Hematopoietic multipotent progenitor cell treated with erythropoietin and hydrocortisone succinate and interleukin-3 and kit ligand, for 4 days (in vitro differentiated cells): Measurements from ENCODE around the gene SERPINE1.
"Not testable (repeated sequence)": the region's sequence is repeated elsewhere in the genome, so short reads cannot be mapped to it uniquely, and the experiment has no call there.

Source experiments
- DNase-seq: peaks from one replicate; pipeline ENCODE4 v3.0.0-alpha.2; 2015

The SERPINE1 gene

DNA sequence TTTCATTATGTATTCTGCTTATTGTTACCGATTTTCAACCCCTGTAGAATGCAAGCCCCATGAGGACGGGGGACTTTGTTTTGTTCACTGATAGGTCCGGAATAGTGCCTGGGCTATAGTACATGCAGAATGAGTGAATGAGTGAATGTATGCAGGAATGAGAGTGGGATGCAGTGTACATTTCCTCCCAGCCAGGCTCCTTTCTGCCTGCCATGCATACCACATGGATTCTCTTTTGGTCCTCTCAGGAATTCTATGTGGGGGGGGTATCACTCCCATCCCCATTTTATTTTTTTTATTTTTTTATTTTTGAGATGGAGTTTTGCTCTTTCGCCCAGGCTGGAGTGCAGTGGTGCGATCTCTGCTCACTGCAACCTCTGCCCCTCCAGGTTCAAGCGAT lies 24.9 kb upstream of the SERPINE1 start:
- DNase-seq: no peak

- not testable (repeated sequence) for DNase-seq
Observed at GRCh38 chr7:101103701-101104100, 23.2 kb upstream of the SERPINE1 start.

GRCh38 chr7:101104193-101104713 lies 22.7 kb upstream of the SERPINE1 start:
- no peak for DNase-seq

DNA sequence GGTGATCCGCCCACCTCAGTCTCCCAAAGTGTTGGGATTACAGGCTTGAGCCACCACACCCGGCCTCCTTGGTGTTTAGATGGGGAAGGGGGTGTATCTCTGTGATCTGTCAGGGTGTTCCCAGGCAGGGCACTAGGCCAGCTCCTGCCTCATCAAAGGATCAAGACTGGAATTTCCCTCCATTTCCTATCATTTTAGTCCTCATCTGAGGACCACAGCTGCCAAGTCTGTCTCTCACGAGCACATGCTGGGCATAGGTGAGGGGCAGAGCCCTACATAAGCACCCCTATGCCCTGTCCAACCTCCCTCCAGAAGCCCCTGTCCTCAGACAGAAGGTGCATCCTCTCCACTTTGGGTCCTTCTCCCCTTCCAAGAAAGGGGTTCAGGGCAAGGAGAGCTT lies 22.1 kb upstream of the SERPINE1 start:
- no peak for DNase-seq

DNA sequence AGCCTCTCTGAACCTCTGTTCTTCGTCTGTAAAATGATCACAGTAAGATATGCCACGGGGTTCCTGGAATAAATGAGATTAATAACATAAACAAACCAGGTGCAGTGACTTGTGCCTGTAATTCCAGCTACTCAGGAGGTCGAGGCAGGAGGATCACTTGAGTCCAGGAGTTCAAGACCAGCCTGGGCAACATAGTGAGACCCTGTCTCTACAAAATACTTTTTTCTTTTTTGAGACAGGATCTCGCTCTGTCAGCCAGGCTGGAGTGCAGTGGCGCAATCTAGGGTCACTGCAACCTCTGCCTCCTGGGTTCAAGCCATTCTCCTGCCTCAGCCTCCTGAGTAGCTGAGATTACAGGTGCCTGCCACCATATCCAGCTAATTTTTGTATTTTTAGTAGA lies 21.7 kb upstream of the SERPINE1 start:
- DNase-seq: not testable (repeated sequence)

DNA sequence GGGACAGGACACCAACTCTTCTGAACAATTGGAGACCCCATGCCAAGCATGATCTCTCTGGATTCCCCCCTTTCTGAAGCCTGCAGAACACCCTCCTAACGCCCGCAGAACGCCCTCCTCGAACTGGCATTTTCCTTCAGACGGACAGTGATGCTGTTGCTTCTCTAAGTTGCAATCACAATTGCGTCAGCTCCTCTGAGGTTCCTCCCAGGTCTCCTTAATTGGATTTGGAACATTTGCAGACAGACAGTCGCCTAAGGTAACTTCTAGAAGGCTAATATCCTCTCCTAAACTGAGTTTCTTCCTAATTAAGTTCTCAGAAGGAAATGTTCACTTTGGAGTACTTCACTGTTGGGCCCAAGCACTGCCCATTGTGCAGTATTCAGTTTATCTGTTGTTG lies 20.5 kb upstream of the SERPINE1 start:
- no peak for DNase-seq

GRCh38 chr7:101108330-101108857 lies 18.5 kb upstream of the SERPINE1 start:
- DNase-seq: peak; percentile 61

DNA sequence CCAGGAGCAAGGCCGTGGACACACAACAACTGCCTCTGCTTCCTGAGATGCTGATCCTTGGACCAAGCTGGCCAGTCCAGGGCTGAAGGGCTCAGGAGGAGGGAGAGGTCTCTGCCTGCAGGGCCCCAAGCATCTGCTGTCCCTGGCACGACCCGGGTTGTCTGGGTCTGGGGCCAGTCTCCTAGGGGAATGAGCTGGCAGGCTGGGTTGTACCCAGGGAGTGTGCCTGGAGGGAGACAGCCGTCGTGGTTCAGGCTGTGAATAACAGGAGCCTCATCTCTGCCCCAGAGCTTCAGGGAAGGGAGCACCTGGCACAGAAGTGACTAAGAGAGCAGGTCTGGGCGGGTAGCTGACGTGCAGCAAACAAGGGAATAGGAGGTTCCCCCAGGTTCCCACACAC lies 17.9 kb upstream of the SERPINE1 start:
- no peak for DNase-seq

DNA sequence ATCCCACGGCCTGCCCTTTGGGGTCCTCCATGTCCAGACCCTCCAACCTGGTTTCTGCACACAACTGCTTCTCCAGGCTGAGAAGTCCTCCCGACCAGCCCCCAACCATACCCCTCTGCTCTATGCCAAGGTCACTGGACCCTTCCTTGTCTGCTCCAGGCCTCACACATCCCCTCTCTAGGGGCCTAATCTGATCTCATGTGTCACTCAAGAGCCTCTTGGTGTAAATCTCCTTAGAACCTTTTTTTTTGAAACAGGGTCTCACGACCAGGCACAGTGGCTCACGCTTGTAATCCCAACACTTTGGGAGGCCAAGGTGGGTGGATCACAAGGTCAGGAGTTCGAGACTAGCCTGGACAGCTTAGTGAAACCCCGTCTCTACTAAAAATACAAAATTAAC lies 17.5 kb upstream of the SERPINE1 start:
- no peak for DNase-seq

GRCh38 chr7:101111261-101111660 lies 15.6 kb upstream of the SERPINE1 start:
- no peak for DNase-seq

DNA sequence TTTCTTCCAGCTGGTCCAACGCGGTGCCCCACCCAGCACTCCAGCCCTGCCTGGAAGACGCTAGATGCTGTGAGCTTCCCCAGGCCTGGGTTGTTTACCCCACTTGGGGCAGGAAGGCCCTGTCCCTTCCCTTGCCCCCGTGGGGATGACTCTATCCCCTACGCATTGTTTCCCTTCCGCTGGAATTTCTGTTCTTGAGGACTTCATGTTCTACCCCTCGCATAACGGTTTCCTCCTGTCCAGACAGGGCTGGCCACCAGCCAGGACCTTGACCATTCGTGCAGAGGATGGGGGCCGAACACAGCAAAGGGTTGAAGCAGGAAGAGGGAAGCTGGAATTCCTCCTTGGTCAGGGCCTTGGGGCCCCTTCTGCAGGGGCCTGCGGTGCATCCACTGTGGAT lies 14.7 kb upstream of the SERPINE1 start:
- DNase-seq: no peak

DNA sequence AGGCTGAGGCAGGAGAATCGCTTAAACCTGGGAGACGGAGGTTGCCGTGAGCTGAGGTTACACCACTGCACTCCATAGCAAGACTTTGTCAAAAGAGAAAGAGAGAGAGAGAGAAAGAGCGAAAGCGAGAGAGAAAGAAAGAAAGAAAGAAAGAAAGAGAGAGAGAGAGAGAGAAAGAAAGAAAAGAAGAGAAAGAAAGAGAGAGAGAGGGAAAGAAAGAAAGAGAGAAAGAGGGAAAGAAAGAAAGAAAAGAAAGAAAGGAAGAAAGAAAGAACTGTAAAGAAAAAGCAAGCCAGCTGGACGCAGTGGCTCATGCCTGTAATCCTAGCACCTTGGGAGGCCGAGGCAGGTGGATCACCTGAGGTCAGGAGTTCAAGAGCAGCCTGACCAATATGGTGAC lies 13.8 kb upstream of the SERPINE1 start:
- not testable (repeated sequence) for DNase-seq

DNA sequence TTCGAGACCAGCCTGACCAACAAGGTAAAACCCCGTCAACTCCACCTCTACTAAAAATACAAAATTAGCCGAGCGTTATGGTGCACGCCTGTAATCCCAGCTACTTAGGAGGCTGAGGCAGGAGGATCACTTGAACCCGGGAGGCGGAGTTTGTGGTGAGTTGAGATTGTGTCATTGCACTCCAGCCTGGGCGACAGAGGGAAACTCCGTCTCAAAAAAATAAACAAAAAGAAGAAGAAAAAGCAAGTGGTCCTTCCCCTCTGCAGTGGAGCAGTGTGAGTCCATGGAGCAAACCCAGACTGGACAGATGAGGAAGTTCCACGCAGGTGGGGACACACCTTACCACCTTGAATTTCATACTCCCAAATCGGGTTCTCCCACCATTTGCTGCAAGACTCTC lies 13.1 kb upstream of the SERPINE1 start:
- DNase-seq: no peak

DNA sequence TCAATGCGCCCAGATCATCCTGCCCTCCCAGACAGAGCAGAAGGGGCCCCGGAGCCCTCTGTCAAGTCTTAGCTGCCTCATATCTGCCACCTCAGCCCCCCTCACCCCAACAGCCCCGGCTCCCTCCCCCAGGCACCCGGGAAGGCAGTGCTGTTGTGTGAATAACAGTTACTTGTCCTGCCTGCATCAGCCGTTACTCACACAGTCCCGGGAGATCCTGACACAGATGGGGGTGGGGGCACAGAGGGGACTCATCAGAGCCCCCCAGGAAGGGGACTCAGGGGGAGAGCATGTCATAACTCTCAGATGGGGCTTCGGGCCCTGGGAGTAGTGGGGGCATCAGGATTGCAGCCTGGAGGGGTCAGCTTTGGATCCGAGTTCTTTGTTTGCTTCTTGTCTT lies 12.4 kb upstream of the SERPINE1 start:
- DNase-seq: no peak

DNA sequence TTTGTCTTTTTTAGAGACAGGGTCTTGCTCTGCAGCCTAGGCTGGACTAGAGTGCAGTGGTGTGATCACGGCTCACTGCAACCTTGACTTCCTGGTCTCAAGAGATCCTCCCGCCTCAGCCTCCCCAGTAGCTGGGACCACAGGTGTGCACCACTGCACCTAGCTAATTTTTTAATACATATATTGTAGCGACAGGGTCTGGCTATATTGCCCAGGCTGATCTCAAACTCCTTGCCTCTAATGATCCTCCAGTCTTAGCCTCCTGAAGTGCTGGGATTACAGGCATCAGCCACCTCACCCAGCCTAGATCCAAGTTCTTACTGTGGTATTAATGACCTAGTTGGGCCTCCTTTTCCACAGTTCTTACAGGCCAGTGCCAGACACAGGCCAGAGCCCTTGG lies 11.7 kb upstream of the SERPINE1 start:
- DNase-seq: no peak

DNA sequence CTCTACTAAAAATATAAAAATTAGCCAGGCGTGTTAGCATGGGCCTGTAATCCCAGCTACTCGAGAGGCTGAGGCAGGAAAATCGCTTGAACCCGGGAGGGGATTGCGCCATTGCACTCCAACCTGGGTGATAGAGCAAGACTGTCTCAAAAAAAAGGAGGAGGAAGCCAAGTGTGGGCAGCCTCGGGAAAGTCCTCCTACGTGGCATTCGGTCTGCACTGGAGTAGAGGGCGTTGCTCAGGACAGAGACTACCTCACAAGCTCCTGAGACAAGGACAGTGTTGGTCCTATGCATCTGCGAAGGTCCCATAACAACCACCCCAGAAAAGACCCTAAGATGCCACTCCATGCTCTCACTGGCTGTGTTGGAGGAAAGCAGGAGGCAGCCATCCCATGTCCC lies 10.0 kb upstream of the SERPINE1 start:
- no peak for DNase-seq

DNA sequence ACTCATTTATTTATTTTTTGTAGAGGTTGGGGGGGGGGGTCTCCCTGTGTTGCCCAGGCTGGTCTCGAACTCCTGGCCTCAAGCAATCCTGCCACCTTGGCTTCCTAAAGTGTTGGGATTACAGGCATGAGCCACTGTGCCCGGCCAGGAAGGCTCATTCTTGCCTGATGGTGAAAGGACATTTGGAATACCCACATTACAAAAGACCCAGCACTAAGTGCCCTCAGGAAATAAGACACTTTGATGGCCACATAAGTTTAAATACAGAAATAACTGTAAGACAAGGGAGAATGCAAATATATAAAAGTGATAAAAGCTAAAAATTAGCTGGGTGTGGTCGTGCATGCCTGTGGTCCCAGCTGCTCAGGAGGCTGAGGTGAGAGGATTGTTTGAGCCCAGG lies 8.0 kb upstream of the SERPINE1 start:
- no peak for DNase-seq

DNA sequence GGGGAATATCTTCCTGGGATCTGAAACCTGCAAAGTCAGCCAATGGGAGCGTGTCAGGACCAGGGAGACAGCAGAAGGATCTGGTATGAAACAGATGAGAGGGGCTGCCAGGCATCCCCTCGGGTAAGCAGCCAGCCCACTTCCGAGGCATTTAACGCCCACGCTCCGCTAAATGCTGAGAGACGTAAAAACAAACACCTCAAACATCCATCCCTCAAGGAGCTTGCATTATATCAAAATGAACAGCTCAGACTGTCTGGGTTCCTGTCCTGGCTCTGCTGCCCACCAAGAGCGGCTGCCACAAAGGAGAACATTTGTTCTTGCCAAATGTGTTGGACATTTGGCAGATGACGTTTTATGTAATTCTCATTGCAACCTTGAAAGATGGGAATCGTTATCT lies 7.0 kb upstream of the SERPINE1 start:
- DNase-seq: no peak

- DNase-seq: no peak
Observed at GRCh38 chr7:101120315-101120714, 6.6 kb upstream of the SERPINE1 start.

DNA sequence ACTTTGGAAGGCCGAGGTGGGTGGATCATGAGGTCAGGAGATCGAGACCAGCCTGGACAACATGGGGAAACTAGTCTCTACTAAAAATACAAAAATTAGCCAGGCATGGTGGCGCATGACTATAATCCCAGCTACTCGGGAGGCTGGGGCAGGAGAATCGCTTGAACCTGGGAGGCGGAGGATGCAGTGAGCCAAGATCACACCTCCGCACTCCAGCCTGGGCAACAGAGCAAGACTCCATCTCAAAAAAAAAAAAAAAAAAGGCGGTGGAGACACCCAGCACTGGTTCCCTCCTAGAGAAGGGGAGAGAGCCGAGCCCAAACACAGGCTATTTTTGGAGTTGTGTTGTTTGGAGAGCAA lies 5.3 kb upstream of the SERPINE1 start:
- not testable (repeated sequence) for DNase-seq

DNA sequence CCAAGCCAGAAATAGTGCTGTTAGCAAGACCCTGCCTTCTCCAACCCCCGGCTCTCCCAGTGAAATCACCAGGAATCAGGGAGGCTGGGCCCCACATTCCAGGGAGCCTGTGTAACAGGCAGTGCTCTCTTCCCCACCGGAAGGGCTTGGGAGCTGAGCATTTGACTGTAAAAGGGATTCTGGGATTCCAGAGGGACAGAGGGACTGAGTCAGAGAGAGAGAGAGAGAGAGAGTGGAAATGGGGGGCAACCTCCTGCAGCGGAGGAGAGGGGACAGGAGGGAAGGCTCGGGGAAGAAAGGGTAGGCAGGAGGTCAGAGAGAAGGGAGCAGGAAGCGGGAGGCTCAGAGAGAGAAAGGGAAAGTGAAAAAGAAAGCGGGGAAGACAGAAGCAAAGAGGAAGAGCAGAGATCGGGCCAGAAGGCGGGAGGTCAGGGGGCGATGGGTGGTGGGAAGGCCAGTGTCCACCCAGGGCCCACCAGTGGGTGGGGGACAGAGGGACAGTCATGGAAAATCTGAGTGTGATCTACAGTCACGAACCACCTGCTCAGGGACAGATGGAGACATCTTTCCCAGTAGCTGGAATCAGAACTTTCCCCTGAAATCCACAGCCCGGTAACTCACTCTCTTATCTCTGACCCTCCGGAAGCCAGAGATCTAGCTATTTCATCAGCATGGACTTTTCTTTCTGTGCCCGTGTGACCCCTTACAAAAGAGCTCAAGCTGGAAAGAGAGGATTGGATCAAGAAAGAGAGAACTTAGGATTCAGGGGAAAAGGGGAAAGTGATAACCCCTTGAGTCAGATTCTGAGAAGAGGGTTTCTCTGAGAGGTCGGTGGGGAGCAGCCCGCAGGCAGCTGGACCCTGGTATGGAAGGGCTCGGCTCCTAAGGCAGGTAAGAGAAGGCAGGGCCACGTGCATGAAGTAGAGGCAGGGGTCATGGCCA lies 4.6 kb upstream of the SERPINE1 start:
- no peak for DNase-seq

- no peak for DNase-seq
Observed at GRCh38 chr7:101122933-101123702, 3.8 kb upstream of the SERPINE1 start.

DNA sequence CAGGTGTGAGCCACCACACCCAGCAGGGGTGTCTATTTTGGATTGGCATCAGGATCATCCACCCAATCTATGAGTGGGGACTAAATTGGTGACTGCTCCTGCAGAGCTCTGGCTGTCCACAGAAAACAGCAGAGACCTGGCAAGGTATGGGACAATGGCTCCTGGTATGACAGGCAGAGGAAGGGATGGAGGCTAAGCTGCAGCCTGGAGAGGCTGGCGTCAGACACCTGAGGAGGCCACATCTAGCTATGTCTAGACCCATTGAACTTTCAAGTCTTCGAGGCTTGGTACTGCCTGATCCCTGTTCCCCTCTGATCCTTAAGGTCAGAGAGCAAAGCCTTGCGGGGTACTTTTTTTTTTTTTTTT lies 3.2 kb upstream of the SERPINE1 start:
- no peak for DNase-seq
